ENCODE measurements around the gene CD8A.

CD8A gene

DNA sequence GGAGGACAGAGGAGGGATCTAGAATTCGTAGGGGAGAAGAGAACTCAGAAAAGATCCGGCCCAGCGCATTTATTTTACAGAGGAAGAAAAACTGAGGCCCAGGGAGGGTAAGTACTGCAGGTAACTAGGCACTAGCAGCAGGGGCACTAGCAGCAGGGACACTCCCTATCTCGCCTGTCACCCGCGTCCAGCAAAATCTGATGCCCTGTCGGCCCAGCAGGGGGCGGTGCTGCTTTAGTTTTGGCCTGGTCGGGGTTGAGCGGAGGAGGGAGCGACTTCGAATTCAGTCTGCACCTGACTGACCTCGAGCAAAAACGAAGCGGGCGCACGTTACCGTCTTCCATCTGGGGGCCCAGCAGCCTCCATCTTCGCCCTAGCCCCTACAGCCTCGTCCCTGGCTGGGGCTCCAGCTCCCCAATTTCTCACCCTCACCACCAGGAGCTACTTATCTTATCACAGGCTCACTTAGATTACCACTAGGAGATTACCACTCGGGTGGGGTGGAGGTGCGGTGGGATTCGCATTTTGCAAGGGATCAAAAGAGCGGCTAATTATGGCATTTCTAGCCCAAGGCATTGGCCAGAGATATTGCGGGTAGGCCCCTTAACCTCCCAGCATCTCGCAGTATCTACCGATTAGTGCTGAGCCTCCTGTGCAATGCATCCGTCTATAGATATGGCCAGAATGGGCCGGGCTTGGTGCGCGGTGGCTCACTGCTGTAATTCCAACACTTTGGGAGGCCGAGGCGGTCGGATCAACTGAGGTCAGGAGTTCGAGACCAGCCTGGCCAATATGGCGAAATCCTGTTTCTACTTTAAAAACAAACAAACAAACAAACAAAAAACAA, 17.8 kb upstream of the CD8A start:
- DNase-seq, result peak; percentile 37

DNA sequence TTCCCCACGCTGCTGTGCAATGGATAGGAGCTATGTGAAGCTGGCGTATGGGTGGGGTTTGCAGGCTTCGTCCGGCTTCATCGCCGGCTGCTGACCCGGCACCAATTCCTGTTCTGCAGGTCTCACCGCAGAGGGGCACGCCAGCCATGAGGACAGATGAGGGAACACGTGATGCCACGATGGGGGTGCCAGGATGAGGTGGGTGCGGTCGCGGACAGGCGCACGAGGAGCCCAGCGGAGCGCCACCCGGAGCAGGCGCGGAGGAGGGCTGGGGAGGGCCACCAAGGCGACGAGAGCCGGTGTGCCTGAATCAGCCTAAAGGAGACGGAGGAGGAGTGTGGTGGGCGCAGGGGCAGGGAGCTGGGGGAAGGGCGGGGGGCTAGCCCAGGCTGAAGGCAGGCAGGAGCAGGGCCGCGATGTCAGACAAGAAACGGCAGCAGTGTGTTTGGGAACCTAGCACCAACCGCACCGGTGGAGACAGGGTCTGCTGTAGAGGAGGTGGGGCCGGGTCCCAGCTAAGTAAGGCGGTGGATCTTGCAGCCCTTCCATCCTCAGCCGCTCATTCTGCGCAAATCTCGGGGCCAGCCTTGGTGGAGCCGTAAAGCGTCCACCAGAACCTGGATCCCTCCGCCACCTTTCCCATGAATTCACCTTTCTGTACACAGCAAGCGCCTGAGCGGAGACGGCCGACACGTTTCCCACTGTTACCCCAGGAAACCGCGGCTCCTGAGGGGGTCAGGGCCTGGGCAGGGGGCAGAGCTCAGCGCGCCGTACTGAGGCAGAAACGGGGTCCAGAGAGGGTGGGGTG, 17.0 kb upstream of the CD8A start:
- DNase-seq, result no peak

DNA sequence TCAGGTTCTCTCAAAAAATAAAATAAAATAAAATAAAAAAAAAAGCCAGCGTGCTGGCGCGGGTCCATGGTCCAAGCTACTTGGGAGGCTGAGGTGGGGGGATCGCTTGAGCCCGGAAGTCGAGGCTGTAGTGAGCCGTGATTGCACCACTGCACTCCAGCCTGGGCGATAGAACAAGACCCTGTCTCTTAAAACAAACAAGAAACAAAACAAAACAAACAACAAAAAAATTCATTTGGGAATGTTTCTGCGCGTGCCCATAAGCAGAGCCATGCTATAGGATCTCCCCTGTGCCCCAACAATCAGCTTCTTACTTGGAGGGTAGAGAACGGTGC, 16.4 kb upstream of the CD8A start:
- no peak for DNase-seq

DNA sequence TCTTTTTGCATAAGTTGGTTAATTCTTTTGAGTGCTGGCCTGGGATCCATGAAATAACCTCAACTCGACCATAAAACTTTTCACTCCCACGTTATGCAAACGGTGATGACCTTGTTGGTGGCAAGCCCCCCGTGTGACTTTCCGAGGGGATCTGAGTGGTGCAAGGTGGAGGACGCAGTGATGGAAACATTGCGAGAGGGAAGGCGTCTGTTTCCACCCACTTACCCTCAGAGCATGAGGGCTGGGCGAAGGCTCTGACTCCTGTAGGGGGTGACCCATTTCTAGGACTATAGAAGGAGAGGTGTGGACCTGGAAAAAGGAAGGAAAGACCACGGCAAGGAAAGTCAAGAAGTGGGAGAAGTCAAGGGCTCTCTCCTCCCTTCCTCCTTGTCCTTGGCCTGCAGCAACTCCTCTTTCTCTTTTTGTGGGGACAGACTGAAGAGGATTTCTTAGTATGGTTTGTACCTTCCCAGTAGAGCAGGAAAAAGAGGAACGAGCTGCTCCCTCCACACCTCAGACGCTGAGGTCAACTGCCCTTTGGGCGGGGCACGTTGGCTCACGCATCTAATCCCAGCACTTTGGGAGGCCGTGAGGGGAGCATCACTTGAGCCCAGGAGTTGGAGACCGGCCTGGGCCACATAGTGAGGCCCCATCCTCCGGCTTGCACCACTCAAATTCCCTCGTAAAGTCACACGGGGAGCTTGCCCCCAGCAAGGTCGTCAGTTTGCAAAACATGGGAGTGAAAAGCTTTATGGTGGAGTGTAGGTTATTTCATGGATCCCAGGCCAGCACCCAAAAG, 15.5 kb upstream of the CD8A start:
- DNase-seq, result no peak

DNA sequence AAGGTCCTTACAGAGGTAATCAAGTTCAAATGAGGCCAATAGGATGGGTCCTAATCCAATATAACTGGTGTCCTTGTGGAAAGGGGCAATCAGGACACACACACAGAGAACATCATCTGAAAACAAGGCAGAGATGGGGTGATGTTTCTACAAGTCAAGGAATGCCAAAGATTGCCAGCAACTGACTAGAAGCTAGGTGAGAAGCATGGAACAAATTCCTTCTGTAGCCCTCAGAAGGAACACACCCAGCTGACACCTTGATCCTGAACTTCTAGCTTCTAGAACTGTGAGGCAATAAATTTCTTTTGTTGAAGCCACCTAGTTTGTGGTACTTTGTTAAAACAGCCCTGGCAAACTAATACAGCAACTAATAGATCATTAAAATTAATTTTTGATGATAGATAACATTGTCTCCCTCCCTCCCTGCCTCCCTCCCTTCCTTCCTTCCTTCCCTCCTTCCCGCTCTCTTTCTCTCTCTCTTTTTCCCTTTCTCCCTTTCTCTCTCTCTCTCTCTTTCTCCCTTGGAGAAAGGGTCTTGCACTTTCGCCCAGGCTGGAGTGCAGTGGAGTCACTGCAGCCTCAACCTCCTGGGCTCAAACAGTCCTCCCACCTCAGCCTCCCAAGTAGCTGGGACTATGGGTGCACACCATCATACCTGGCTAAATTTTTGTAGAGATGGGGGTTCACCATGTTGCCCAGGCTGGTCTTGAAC, 10.3 kb upstream of the CD8A start:
- no peak for DNase-seq

DNA sequence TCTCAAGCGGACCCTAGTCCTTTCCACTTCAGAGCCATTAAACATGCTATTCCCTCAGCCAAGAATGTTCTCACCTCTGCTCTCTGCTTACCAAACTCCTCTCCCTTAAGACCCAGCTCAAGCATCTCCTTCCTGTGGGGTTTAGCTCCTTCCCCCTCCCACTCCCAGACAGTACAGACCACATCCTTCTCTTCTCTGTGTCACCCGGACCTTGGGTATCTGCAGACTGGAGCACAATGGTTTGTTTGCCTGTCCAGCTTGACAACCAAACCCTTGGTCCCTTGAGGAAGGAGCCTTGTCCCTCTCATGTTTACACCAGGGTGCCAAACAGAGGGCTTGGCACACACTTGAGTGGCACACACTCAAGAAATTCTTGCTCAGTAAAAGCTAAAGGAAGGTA, 4.1 kb upstream of the CD8A start:
- DNase-seq, result no peak

DNA sequence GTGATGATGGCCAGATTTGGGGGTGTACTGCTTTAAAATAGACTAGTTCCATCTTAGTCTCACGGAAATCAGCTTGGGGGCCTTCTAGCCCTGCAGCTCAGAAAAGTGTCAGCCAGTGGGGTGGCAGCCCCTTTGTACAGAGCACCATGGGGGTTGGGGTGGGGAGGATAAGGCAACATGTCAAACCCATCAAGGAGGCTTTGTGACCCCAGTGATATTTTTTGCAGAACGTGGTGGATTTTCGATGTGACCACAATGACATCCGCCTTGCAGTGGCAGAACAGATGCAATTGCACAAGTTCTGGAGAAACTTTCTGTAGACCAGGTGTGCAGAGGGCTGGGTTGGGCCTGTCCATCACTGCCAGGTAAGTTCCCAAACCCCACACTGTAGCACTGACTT, 3.0 kb upstream of the CD8A start:
- no peak for DNase-seq

DNA sequence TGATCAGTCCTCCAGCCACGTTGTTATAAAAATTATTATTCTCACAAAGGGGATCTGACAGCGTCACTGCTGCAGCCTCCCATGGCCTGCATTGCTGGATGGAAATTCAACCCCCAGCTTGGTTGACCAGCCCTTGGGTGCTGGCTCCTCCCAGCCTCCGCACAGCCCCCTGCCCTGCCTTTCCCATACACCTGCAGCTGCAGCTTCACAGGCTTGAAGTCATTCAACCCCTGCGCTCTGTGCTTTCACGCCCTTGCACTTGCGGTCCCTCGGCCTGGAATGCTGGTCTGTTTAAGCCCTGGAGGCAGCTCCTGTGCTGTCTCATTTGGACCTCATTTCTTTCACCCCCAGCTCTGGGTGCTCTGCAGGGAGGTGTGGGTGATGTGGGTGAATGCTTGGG, 860 bp upstream of the CD8A start:
- no peak for DNase-seq

DNA sequence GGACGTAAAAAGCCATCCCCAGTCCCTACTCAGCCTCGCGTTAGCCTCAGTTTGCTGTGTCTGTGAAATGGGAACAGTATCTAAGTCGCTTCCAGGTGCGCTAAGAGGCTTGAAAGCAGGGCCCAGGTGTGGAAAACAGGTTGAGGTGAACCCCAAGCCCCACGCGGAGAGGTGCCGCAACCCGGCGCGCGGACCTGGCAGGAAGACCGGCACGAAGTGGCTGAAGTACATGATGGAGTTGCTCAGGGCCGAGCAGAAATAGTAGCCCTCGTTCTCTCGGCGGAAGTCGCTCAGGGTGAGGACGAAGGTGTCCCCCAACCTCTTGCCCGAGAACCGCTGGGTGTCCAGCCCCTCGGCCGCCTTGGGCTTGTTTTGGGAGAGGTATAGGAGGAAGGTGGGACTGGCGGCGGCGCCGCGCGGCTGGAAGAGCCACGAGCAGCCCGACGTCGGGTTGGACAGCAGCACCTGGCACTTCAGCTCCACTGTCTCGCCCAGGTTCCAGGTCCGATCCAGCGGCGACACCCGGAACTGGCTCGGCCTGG, 508 bp downstream of the CD8A start:
- DNase-seq, result no peak

DNA sequence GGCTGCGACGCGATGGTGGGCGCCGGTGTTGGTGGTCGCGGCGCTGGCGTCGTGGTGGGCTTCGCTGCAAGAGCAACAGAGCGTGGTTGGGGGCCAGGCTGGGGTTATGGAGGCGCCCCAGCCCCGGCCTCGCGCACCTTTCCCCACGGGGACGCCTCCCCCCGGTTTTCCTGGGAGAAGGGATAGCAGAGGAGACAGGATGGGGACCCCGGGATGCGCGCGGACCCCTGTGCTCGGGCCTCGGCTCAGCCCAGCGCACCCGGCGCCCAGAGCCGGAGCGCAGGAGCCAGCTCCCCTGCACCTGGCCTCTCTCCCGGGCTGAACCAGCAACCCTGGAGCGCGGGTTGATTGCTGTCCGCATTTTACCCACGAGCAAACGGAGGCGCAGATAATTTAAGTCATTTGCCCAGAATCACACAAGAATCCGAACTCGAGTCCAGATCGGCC, 1.0 kb downstream of the CD8A start:
- DNase-seq, result no peak

DNA sequence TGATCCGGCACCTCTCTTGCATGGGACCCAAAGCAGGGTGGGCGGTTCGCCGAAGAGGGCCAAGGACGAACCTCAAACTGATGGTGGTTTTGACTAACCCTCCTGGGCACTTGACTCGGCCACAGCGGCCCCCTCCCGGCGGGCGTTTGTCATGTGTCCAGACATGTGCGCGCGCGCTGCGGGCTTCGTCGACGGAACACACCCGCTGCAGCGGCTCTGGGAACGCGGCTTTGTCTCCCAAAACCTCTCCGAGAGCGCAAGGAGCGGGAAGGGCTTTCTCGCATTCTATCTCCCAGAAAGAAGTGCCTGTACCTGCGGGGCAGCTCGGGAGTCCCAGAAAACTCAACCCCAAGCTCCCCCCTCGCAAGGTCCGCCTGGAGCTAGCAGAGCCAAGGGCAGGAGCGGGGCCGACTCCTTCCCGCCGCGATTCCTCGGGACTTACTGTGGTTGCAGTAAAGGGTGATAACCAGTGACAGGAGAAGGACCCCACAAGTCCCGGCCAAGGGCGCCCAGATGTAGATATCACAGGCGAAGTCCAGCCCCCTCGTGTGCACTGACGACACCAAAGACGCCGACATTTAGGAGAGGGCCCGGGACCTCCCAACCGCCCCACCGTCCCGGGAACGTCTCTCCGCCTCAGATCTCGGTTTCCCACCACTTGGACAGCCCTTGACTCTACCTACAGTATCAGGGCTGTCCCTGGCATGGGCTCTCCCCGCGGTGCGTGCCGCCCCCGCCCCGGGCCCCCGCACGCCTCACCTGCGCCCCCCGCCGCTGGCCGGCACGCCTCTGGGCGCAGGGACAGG, 1.6 kb downstream of the CD8A start:
- no peak for DNase-seq

DNA sequence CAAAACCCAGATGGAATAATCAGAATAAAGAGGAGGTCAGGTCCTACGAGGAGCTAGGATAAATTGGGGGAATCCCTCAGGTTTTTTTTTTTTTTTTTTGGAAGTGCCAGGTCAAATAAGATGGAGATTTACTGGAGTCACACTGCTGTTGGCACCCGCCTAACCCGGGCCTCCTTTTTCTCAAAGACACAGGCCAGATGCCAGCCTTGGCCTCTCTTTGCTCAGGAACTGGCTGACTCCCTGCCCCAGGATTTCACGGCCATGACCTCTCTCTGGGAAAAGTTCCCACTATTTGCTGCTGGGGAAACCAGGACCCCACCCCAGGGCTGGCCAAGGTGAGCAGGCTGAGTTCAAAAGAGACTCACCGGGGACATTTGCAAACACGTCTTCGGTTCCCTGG, 2.5 kb downstream of the CD8A start:
- no peak for DNase-seq

DNA sequence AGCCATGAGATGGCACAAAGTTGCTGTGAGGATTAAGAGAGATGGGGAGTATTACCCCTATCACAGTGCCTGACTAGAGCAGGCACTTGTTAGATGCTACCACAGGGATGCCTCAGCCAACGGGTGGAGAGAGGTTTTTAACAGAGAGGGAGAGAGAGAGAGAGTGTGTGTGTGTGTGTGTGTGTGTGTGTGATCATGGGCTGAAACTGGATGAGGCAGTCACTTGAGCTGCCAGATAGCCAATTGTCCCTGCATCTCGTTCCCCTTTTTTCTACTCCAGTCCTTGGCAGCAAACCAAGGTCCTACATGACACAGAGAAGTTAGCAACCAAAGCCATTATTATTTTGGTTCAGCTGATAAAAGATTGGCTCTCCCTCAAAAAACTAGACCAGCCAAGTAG, 3.0 kb downstream of the CD8A start:
- no peak for DNase-seq

DNA sequence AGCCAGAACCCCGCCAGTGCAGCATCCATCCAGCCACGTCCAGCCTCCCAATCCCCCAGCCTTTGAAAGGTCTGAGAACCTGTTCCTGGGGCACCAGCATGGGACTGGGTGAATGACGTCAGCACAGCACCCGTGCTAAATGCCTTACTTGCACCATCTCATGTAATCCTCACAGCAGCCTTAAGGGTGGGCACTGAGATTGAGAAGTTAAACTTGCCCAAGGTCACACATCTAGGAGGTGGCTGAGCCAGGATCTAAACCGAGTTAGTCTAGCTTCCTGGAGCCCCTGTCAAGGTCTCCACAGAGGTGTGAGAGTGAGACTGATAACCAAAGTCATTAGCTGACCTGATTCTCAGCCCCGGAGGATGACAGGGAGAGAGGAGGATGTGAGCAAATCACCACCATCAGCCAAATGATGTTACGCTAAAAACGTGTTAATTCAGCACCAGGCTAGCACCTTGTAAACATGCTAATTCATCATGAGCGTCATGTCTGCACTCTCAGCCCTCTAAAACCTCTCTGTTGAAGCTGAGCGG, 4.6 kb downstream of the CD8A start:
- DNase-seq, result no peak

DNA sequence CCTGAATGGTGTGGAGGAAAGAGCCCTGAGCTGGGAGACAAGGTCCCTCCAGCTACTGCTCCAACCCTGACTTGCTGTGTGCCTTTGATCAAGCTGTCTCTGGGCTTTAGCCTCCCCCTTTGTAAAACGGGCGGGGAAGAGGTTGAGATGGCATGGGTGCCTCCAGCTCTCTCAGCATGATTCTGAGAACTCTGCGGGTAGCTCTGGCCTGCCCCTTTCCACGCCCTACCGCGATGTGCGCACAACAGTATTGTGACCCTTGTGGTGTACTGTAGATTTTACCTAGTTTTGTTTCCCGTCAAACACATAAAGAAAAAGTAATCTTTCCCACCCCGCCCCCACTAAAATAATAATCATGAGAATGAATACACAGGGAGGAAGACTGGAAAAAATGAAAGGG, 5.3 kb downstream of the CD8A start:
- no peak for DNase-seq

DNA sequence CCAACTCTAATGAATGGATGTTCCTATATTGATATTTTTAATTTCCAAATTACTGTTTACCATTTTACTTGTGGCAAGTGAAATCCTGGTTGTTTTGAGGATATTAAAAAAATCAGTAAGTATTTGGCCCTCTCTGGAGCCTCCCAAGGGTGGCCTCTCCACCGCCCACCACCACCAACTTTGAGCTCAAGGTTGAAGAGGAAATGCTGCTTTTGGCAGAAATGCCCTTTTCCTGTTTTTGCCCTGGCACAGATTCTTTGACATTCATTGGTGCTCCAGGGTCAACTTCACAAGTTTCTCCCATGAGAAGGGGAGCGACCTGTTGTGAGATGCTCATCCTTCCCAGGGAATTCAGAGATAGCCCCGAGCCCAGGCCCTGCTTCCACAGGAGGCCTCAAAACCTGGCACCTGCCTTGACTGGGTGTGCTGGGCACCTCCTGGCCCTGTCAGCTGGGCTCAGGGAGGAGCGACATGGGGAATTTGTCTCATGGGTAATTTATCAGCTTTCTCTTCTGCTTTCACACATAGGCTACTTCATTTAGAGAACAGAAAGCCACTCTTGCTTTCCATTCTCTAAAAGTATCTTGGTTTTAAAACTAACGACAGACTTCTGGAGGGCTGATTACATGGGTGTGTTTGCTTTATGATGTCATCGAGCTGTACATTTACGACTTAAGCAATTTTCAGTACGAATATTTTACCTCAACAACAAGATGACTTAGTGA, 6.9 kb downstream of the CD8A start:
- DNase-seq, result no peak

DNA sequence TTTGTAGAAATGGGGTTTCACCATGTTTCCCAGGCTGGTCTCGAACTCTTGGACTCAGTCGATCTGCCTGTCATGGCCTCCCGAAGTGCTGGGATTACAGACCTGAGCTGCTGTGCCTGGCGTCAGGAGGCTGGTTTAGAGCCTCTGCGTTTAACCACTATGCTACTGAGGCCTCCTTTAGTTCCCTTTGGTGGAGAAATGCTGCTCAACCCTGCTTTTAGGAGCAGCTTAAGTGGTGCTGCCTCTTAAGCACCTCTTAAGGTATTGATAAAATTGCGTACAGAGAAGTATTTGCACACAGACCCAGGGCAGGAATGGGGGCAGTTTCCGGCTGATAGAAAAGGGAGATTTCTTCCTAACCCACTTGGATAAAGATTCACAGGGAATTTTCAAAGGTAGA, 8.0 kb downstream of the CD8A start:
- DNase-seq, result no peak

DNA sequence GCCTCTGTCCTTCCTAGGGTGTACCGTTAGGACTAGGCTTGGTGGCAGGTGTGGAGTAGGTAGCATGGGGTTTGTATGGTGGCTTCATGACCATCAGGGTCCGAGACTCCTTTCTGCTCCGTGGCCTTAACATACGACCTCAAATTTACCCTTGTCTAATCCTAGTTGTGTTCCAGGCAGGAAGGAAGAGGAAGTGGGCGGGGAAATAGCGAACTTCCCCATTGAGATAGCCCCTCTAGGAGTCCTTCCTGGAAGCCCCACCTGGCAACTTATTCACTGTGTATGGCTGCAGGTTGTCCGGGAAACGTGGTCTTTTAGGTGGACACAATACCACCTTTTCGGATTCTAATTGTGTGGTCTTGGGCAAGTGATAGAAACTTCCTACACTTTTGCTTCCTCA, 9.3 kb downstream of the CD8A start:
- no peak for DNase-seq

DNA sequence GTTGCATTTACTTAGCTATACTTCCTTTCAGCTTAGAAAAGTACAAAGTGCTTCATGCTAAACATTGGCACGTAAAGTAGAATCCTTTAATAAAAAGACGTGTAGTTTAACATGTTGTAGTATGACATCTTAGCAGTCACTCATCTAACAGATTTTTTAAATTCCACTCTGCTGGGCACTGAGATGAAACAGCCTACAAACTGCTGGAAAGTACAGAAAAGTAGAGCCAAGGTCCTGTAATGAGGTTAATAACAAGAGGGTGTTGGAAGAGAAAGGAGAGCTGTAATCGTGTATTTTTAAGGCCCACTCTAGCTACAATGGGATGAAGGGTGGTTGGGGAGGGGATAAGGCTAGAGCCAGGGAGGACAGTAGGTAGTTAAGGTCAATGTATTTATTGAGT, 10.7 kb downstream of the CD8A start:
- DNase-seq, result no peak

DNA sequence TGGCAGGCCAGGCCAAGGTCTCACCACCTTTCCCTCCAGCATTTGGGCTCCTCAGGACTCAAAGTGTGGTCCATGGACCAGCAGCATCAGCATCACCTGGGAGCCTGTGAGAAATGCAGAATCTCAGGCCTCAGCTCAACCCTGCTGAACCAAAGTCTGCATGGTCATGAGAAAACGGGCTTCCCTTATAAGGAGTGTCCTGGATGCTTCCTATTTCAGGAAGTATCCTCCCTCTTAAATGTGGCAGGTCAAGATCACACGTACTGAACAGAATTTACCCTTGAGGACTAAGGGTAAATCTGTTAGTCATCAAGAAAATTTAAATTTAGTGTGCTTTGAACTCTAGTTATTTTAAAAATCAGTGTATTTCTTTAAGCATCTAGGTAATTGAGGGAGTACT, 11.8 kb downstream of the CD8A start:
- DNase-seq, result no peak

DNA sequence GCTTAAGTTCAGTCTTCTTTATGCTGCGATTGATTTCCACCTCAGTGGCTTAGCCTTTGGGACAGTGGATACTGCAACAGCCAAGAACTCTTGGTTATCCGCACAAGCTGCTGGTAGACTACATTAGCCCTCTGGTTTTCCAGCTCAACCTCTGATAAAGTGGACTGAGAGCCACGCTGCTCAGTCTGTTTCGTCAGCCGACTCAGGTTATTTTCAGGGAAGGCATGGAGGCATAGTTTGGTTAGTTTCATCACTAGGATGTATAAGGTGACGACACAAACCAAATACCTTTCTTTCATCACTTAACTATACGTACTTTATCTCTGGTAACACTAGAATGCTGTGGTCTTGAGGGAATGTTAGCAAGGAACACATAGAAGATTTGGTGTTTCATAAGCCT, 14.2 kb downstream of the CD8A start:
- DNase-seq, result no peak
